ENCODE results near the gene EFNA5. TPM values are rescaled to one million over a fixed set of nuclear protein-coding genes. Genes with fewer than 3 reads are reported as not detected.

Gene EFNA5
- total and polyA plus RNA-seq, 2 experiments from 2014 or later, result 0.64 to 0.86 TPM

- no peaks in the 10 kb centered on the region for H3K9me3 ChIP-seq (ENCODE audit: low read depth)
- H3F3A ChIP-seq (ENCODE audit: insufficient read depth), result no peaks in the 10 kb centered on the region
- H3K27ac ChIP-seq, result no peak overlapping the region
- no peak for DNase-seq
- H3K79me2 ChIP-seq (ENCODE audit: insufficient read depth), result no peaks in the 10 kb centered on the region
- in situ Hi-C loops (cut with MboI), result no loop called here
- 88 to 97% methylated on average over 1 of the region's 1 CpG for WGBS, 2 experiments (ENCODE audit: low coverage in 1 of 2, low lambda C conversion rate in 2 of 2, missing lambda C conversion rate in 2 of 2)
- H4K20me1 ChIP-seq (ENCODE audit: insufficient read depth), result no peaks in the 10 kb centered on the region
- no peaks in the 10 kb centered on the region for H3K4me1 ChIP-seq (ENCODE audit: insufficient read depth)
- no peaks in the 10 kb centered on the region for H3K9me2 ChIP-seq (ENCODE audit: insufficient read depth)
- TF ChIP-seq EZH2 (IDR thresholded peaks at IDR 0.05; ENCODE audit: insufficient read depth, poor library complexity, severe bottlenecking), result no peak
- no peak for TF ChIP-seq EZH2phosphoT487 (IDR thresholded peaks at IDR 0.05; ENCODE audit: insufficient read depth, low read depth)
- no peak overlapping the region for H2AFZ ChIP-seq
- no peak overlapping the region for H3K4me2 ChIP-seq (ENCODE audit: unreplicated experiment)
- peaks cover 38% of the 10 kb centered on the region for H3K27me3 ChIP-seq (replicated peaks; ENCODE audit: insufficient read depth)
- no peak overlapping the region for H3K4me3 ChIP-seq
- H3K36me3 ChIP-seq (ENCODE audit: low read depth), result no peaks in the 10 kb centered on the region
- no peak overlapping the region for H3K9ac ChIP-seq
Observed at GRCh38 chr5:107396351-107396690, 274.4 kb downstream of the EFNA5 start.

DNA sequence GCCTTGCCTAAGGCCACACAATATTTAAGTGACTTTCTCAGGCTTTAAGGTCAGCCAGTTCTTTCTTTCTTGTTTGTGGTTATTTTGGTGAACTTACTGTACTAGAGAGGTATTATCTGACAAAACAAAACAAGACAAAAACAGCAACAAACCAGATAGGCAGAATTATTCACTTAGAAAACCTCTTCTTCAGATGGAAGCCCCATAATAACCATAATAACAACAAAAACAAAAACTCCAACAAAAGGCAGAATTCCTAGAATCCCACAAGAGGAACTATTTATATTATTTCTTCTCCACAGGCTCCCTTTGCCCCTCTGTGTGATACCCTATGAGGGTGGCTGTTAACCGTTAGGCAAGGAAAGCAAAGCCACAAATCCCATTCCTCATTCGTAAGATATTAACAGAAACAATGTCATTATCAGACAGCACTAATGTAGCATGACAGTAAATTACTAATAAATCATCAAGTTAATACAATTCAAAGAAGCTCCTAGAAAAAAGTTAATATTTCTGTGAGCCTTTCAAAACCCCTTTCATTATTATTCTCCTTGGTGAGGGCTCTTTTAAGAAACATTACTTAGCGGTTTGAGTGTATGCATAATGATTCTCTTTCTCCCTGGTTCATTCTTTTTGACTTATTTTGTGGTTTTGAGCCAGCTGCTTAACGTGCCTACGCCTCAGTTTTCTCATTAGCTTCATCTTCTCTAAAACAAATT lies 274.9 kb downstream of the EFNA5 start:
- no peaks in the 10 kb centered on the region for H3K9me3 ChIP-seq (ENCODE audit: low read depth)
- H2AFZ ChIP-seq, result no peak overlapping the region
- H3K36me3 ChIP-seq (ENCODE audit: low read depth), result no peaks in the 10 kb centered on the region
- no peaks in the 10 kb centered on the region for H3F3A ChIP-seq (ENCODE audit: insufficient read depth)
- H4K20me1 ChIP-seq (ENCODE audit: insufficient read depth), result no peaks in the 10 kb centered on the region
- H3K4me3 ChIP-seq, result no peak overlapping the region
- no peak for DNase-seq
- in situ Hi-C loops (cut with MboI), result no loop called here
- no peaks in the 10 kb centered on the region for H3K79me2 ChIP-seq (ENCODE audit: insufficient read depth)
- H3K4me1 ChIP-seq (ENCODE audit: insufficient read depth), result no peaks in the 10 kb centered on the region
- no peak overlapping the region for H3K27ac ChIP-seq
- no peak overlapping the region for H3K9ac ChIP-seq
- H3K4me2 ChIP-seq (ENCODE audit: unreplicated experiment), result no peak overlapping the region
- no peaks in the 10 kb centered on the region for H3K9me2 ChIP-seq (ENCODE audit: insufficient read depth)
- TF ChIP-seq EZH2 (IDR thresholded peaks at IDR 0.05; ENCODE audit: insufficient read depth, poor library complexity, severe bottlenecking) (no peak), EZH2phosphoT487 (IDR thresholded peaks at IDR 0.05; ENCODE audit: insufficient read depth, low read depth) (no peak)
- 65% methylated on average over 5 of the region's 5 CpGs for WGBS, 2 experiments (ENCODE audit: low coverage in 1 of 2, low lambda C conversion rate in 2 of 2, missing lambda C conversion rate in 2 of 2)
- peaks cover 33% of the 10 kb centered on the region for H3K27me3 ChIP-seq (replicated peaks; ENCODE audit: insufficient read depth)

- no peaks in the 10 kb centered on the region for H3K9me2 ChIP-seq (ENCODE audit: insufficient read depth)
- TF ChIP-seq EZH2phosphoT487 (IDR thresholded peaks at IDR 0.05; ENCODE audit: insufficient read depth, low read depth) (no peak), EZH2 (IDR thresholded peaks at IDR 0.05; ENCODE audit: insufficient read depth, poor library complexity, severe bottlenecking) (no peak)
- peaks cover 11% of the 10 kb centered on the region for H3F3A ChIP-seq (ENCODE audit: insufficient read depth)
- H3K4me2 ChIP-seq (ENCODE audit: unreplicated experiment), result no peak overlapping the region
- H3K4me3 ChIP-seq, result no peak overlapping the region
- WGBS, 2 experiments (ENCODE audit: low coverage in 1 of 2, low lambda C conversion rate in 2 of 2, missing lambda C conversion rate in 2 of 2), result 68 to 70% methylated on average over 2 of the region's 2 CpGs
- H3K9ac ChIP-seq, result no peak overlapping the region
- H3K9me3 ChIP-seq (ENCODE audit: low read depth), result no peaks in the 10 kb centered on the region
- H3K36me3 ChIP-seq (ENCODE audit: low read depth), result no peaks in the 10 kb centered on the region
- no peak overlapping the region for H2AFZ ChIP-seq
- H3K27ac ChIP-seq, result no peak overlapping the region
- H3K79me2 ChIP-seq (ENCODE audit: insufficient read depth), result no peaks in the 10 kb centered on the region
- DNase-seq, result no peak
- no peaks in the 10 kb centered on the region for H4K20me1 ChIP-seq (ENCODE audit: insufficient read depth)
- in situ Hi-C loops (cut with MboI), result no loop called here
- peaks cover 13% of the 10 kb centered on the region; the same call in 1 of the 2 replicates for H3K4me1 ChIP-seq (ENCODE audit: insufficient read depth)
- peaks cover 19% of the 10 kb centered on the region for H3K27me3 ChIP-seq (replicated peaks; ENCODE audit: insufficient read depth)
Observed at GRCh38 chr5:107393851-107394250, 276.9 kb downstream of the EFNA5 start.

- in situ Hi-C loops (cut with MboI), result no loop called here
- H3K79me2 ChIP-seq (ENCODE audit: insufficient read depth), result no peaks in the 10 kb centered on the region
- no peaks in the 10 kb centered on the region for H3K36me3 ChIP-seq (ENCODE audit: low read depth)
Observed at GRCh38 chr5:107391787-107392186, 278.9 kb downstream of the EFNA5 start.

More at GRCh38 chr5:107391787-107392186, 278.9 kb downstream of the EFNA5 start:
- Histone ChIP-seq H3K27ac (no peak overlapping the region), H3K9ac (no peak overlapping the region), H3K4me3 (no peak overlapping the region), H2AFZ (no peak overlapping the region), H3K9me3 (ENCODE audit: low read depth) (no peaks in the 10 kb centered on the region), H3F3A (ENCODE audit: insufficient read depth) (peaks cover 32% of the 10 kb centered on the region), H3K27me3 (replicated peaks; ENCODE audit: insufficient read depth) (peaks cover 10% of the 10 kb centered on the region), H3K4me2 (ENCODE audit: unreplicated experiment) (no peak overlapping the region), H3K4me1 (ENCODE audit: insufficient read depth) (peaks cover 29% of the 10 kb centered on the region), H4K20me1 (ENCODE audit: insufficient read depth) (no peaks in the 10 kb centered on the region), H3K9me2 (ENCODE audit: insufficient read depth) (no peaks in the 10 kb centered on the region)
- WGBS, 2 experiments (ENCODE audit: low coverage in 1 of 2, low lambda C conversion rate in 2 of 2, missing lambda C conversion rate in 2 of 2), result 91 to 93% methylated on average over 5 of the region's 5 CpGs
- no peak for DNase-seq
- TF ChIP-seq EZH2 (IDR thresholded peaks at IDR 0.05; ENCODE audit: insufficient read depth, poor library complexity, severe bottlenecking) (no peak), EZH2phosphoT487 (IDR thresholded peaks at IDR 0.05; ENCODE audit: insufficient read depth, low read depth) (no peak)
